Esophagus (tissue), 2 donors: Measurements from ENCODE around the gene ANKRD45. TPM values are rescaled to one million over a fixed set of nuclear protein-coding genes. Genes with fewer than 3 reads are reported as not detected.
"Not testable (repeated sequence)": the region's sequence is repeated elsewhere in the genome, so short reads cannot be mapped to it uniquely, and the experiment has no call there.

Experiments used
- H3K27ac ChIP-seq, 2 donors: one replicate each; pipeline ENCODE4 v1.5.1; 2013; ENCODE audit warnings: low read depth in 2 of 2, mild to moderate bottlenecking in 2 of 2, inconsistent platforms in 1 of 2, low read length in 1 of 2, moderate library complexity in 1 of 2
- H3K27me3 ChIP-seq, 2 donors: one replicate each; pipeline ENCODE4 v1.6.1; 2013; ENCODE audit warnings: low read length in 2 of 2, control low read depth in 1 of 2, mild to moderate bottlenecking in 1 of 2; ENCODE audit not compliant: insufficient read depth in 2 of 2, control insufficient read depth in 1 of 2
- H3K36me3 ChIP-seq, 2 donors: one replicate each; pipeline ENCODE4 v1.6.1; 2013; ENCODE audit warnings: low read length in 1 of 2; ENCODE audit not compliant: control insufficient read depth in 2 of 2, insufficient read depth in 2 of 2
- H3K4me1 ChIP-seq, 2 donors: one replicate each; pipeline ENCODE4 v1.6.1; 2013; ENCODE audit warnings: low read length in 1 of 2; ENCODE audit not compliant: control insufficient read depth in 2 of 2, insufficient read depth in 2 of 2
- H3K4me3 ChIP-seq, 2 donors: one replicate each; pipeline ENCODE4 v1.5.1; 2013; ENCODE audit warnings: low read length in 2 of 2, mild to moderate bottlenecking in 2 of 2, low read depth in 1 of 2, moderate library complexity in 1 of 2
- H3K9me3 ChIP-seq, 2 donors: one replicate each; pipeline ENCODE4 v1.6.1; 2013; ENCODE audit warnings: mild to moderate bottlenecking in 2 of 2, low read depth in 1 of 2, low read length in 1 of 2, moderate library complexity in 1 of 2; ENCODE audit not compliant: control insufficient read depth in 2 of 2, insufficient read depth in 1 of 2
- WGBS, 2 donors: extraction: QIAGEN DNeasy Blood & Tissue Kit; methylation state at CpG; one replicate each; pipeline ENCODE4 v1.1.7; 2013; 5-methylcytosine and 5-hydroxymethylcytosine counted together
- polyA plus RNA-seq, 2 donors: library from polyadenylated mRNA; stranded (reverse); fragments of 200-250 nt; gene quantifications; one replicate each; pipeline ENCODE4 v1.2.3, GENCODE V29; 2013
- donor health status: healthy with polysubstance abuse.
- donor health status: Bipolar disorder and iron deficiency.

The ANKRD45 gene
- polyA plus RNA-seq, 2 donors = not detected

- no peaks in the 10 kb centered on the region for H3K9me3 ChIP-seq
- WGBS, 2 donors = 49 to 74% methylated on average over 1 of the region's 1 CpG
- no peak overlapping the region for H3K27ac ChIP-seq
- no peak overlapping the region for H3K4me3 ChIP-seq
- H3K36me3 ChIP-seq = no peaks in the 10 kb centered on the region
- H3K27me3 ChIP-seq = no peaks in the 10 kb centered on the region
- no peaks in the 10 kb centered on the region for H3K4me1 ChIP-seq
Observed at GRCh38 chr1:173661271-173661670, 8.4 kb downstream of the ANKRD45 start.

DNA sequence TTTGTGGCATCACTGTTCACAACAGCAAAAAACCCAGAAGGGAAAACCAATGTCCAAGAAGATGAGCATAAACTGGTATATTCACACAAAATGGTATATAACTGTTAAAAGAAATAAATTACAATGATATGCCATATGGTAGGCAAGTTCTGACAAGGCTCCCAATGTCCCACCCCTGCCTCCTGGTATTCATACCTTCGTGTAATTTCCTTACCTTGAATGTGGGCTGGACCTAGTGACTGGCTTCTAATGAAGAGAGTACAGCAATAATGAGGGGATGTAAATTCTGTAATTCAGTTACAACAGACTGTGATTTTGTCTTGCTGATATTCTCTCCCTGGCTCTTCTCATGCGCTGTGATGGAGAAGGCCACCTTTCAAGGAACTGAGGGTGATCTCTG is 9.3 kb downstream of the ANKRD45 start:
- Histone ChIP-seq H3K4me1 (no peaks in the 10 kb centered on the region), H3K27me3 (no peaks in the 10 kb centered on the region), H3K9me3 (peaks cover 3 to 7% of the 10 kb centered on the region in 2 donors), H3K36me3 (no peaks in the 10 kb centered on the region), H3K27ac (no peak overlapping the region), H3K4me3 (no peak overlapping the region)
- WGBS, 2 donors = 74 to 82% methylated on average over 2 of the region's 2 CpGs

- Histone ChIP-seq H3K36me3 (no peaks in the 10 kb centered on the region), H3K4me3 (no peak overlapping the region), H3K4me1 (no peaks in the 10 kb centered on the region), H3K9me3 (no peaks in the 10 kb centered on the region), H3K27me3 (no peaks in the 10 kb centered on the region), H3K27ac (no peak overlapping the region)
Observed at GRCh38 chr1:173648880-173649605, 20.6 kb downstream of the ANKRD45 start.

- H3K27ac ChIP-seq = no peak overlapping the region
- no peaks in the 10 kb centered on the region for H3K36me3 ChIP-seq
- H3K9me3 ChIP-seq = no peaks in the 10 kb centered on the region
- H3K27me3 ChIP-seq = no peaks in the 10 kb centered on the region
- 59 to 64% methylated on average over 3 of the region's 3 CpGs for WGBS, 2 donors
- no peak overlapping the region for H3K4me3 ChIP-seq
- H3K4me1 ChIP-seq = no peaks in the 10 kb centered on the region
Observed at GRCh38 chr1:173646656-173647055, 23.0 kb downstream of the ANKRD45 start.

DNA sequence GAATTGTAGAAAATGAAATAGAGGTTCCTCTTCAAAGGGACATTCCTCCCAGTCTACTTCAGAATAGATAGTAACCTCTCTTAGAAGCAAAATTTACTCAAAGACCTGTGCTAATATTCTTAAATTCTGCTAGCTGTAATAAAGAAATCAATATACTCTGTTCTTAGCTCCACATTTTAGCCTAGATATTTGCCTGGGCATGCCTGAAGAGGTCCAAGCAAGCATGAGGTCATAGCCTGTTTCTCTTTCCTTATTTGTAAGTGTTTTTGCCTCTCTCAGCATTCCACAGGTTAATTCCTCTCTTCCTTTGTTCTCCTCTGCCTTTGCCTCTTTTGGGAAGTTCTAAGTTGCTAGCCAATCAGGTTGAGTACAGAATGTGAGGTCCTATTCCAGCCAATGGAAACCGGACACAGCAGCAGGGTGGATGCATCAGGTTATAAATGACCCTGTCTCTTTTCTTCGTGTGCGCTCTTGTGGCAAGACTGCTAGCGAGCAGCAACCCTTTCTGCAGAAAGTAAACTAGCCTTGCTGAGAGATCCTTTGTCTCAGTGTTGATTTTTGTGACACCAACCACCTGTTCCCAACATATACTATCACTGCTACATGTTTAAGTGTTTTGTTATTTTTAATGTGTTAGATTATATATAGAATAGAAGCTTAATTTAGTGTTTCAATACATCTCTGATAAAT is 27.1 kb downstream of the ANKRD45 start:
- H3K4me1 ChIP-seq, H3K27ac ChIP-seq, H3K4me3 ChIP-seq, H3K9me3 ChIP-seq, H3K36me3 ChIP-seq, H3K27me3 ChIP-seq: not testable (repeated sequence)
- WGBS, 2 donors = 81 to 88% methylated on average over 4 of the region's 4 CpGs

DNA sequence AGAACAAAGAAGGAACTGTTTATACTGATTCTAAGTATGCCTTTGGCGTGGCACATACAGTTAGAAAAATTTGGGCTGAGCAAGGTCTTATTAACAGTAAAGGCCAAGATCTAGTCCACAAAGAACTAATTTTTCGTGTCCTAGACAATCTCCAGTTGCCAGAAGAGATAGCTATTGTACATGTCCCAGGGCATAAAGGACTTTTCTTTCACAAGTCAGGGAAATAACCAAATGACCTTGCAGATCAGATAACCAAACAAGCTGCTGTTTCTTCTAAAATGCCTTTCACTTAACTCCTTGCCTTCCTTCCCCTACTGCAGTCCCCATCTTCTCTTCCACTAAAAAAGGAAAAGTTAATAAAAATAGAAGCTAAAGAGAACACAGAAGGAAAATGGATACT is 30.5 kb downstream of the ANKRD45 start:
- H3K36me3 ChIP-seq = no peaks in the 10 kb centered on the region
- H3K4me1 ChIP-seq = no peaks in the 10 kb centered on the region
- H3K4me3 ChIP-seq = no peak overlapping the region
- 46 to 57% methylated on average over 2 of the region's 2 CpGs for WGBS, 2 donors
- no peak overlapping the region for H3K27ac ChIP-seq
- no peaks in the 10 kb centered on the region for H3K27me3 ChIP-seq
- peaks cover 3 to 8% of the 10 kb centered on the region in 2 donors for H3K9me3 ChIP-seq

DNA sequence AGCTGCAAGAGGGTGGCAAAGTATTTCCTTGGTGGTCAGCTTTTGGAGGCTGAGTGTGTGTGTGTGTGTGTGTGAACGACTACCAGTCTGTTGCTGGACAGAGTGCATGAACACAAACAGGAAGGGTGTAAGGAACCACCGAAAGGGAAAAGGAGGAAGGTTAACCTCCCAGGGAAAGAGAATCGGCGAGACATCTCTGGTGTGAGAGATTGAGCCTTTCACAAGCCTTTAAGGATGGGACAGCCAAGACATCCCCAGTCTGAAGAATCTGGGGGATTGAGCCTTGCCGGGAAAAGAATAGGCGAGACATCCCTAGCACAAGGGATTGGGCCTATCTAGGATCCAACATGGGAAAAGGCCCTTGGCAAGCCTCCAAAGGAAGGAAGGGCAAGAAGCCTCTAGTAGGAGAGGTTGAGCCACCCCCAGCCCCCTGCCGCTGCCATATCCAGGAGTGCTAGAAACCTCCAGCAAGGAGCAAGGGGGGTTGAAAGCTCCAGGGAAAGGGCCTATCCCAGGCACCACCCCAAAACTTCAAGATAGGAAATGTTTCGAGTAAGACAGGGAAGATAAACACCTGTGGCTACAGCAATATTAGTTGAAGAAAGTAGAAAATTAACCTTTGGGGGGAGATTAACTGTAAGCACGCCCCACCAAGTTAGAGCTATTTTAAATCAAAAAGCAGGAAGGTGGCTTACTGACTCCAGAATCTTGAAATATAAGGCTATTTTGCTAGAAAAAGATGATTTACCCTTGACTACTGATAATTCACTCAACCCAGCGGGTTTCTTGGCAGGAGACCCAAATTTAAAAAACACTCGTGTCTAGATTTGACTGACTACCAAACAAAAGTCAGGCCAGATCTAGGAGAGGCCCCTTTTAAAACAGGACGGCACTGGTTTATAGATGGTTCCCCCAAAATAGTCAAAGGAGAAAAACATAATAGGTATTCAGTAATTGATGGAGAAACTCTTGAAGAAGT is 31.3 kb downstream of the ANKRD45 start:
- Histone ChIP-seq H3K9me3 (peaks cover 3 to 8% of the 10 kb centered on the region in 2 donors), H3K27me3 (no peaks in the 10 kb centered on the region), H3K36me3 (no peaks in the 10 kb centered on the region), H3K27ac (no peak overlapping the region), H3K4me1 (no peaks in the 10 kb centered on the region), H3K4me3 (no peak overlapping the region)
- 85 to 88% methylated on average over 12 of the region's 12 CpGs for WGBS, 2 donors

DNA sequence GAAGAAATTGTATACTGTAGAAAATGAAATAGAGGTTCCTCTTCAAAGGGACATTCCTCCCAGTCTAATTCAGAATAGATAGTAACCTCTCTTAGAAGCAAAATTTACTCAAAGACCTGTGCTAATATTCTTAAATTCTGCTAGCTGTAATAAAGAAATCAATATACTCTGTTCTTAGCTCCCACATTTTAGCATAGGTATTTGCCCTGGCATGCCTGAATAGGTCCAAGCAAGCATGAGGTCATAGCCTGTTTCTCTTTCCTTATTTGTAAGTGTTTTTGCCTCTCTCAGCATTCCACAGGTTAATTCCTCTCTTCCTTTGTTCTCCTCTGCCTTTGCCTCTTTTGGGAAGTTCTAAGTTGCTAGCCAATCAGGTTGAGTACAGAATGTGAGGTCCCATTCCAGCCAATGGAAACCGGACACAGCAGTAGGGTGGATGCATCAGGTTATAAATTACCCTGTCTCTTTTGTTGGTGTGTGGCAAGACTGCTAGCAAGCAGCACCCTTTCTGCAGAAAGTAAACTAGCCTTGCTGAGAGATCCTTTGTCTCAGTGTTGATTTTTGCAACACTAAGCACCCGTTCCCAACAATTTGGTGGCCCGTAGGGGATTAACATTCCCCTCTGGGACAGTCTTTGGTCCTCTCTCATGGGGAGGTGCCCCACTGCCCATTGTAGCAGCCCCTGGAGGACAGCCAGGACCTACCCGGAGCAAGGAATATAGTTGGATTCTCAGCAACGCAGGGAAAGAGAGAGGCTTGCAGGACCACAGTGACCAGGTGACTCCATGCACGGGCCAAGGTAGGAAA is 32.2 kb downstream of the ANKRD45 start:
- not testable (repeated sequence) for H3K4me1 ChIP-seq, H3K27ac ChIP-seq, H3K4me3 ChIP-seq, H3K9me3 ChIP-seq, H3K27me3 ChIP-seq, H3K36me3 ChIP-seq
- WGBS, 2 donors = 82 to 83% methylated on average over 6 of the region's 6 CpGs

DNA sequence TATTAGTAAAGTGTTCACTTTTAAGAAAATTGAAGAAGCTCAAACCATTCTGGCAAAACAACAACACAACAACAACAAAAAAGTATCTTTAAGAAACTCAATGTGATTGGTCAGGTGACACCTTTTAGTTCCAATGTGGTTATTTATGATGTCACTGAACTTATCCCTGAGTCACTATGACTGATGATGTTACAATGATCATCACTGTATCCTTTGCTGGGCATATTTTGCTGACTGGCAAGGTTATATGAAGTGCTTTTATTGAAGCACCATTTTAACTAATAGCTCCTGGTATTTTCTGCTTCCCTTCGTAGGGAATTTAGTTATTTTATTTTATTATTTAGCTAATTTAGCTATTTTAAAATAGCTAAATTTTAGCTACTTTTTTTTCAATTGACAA is 34.5 kb downstream of the ANKRD45 start, which contains the start of gene TEX50:
TEX50 (plus strand) TSS at position 223 of the 400 bp plus-strand sequence. CDS start 184 bp downstream, outside the sequence.
- Histone ChIP-seq H3K27ac (no peak within 1 kb of the TSS), H3K27me3 (no peaks in the 10 kb centered on the region), H3K4me3 (no peak within 1 kb of the TSS), H3K4me1 (no peaks in the 10 kb centered on the region), H3K9me3 (peaks cover 3 to 8% of the 10 kb centered on the region in 2 donors), H3K36me3 (no peaks in the 10 kb centered on the region)
- 85 to 96% methylated on average over 1 of the region's 1 CpG for WGBS, 2 donors
